GM23248 (cell line): ENCODE results near the gene VAPA. TPM values are rescaled to one million over a fixed set of nuclear protein-coding genes. Genes with fewer than 3 reads are reported as not detected.
A peak's percentile ranks its signal among the peaks of the same experiment; 100 is the strongest.

Source experiments
- DNase-seq: peaks from one replicate; pipeline ENCODE4 v3.0.0-alpha.2; 2015
- H2AFZ ChIP-seq: fragments of 200-600 bp; sonication (generic); 2 replicates; pipeline ENCODE4 v1.6.1; 2016; ENCODE audit warnings: antibody characterized with exemption
- H3F3A ChIP-seq: fragments of 200-600 bp; sonication (generic); 2 replicates; pipeline ENCODE4 v1.6.1; 2016; ENCODE audit warnings: mild to moderate bottlenecking, antibody characterized with exemption, mixed run types; ENCODE audit not compliant: insufficient read depth
- H3K27ac ChIP-seq: fragments of 200-600 bp; sonication (generic); 2 replicates; pipeline ENCODE4 v1.5.1; 2016; ENCODE audit warnings: mild to moderate bottlenecking
- H3K27me3 ChIP-seq: fragments of 200-600 bp; sonication (generic); replicated peaks from 2 replicates; pipeline ENCODE4 v1.6.1; 2016; ENCODE audit warnings: mild to moderate bottlenecking; ENCODE audit not compliant: insufficient read depth
- H3K36me3 ChIP-seq: fragments of 200-600 bp; sonication (generic); 2 replicates; pipeline ENCODE4 v1.6.1; 2016; ENCODE audit warnings: low read depth, mild to moderate bottlenecking
- H3K4me1 ChIP-seq: fragments of 200-600 bp; sonication (generic); 2 replicates; pipeline ENCODE4 v1.6.1; 2016; ENCODE audit warnings: mild to moderate bottlenecking; ENCODE audit not compliant: insufficient read depth
- H3K4me2 ChIP-seq: fragments of 200-600 bp; sonication (generic); one replicate; pipeline ENCODE4 v1.6.1; 2016; ENCODE audit warnings: mild to moderate bottlenecking; ENCODE audit not compliant: unreplicated experiment
- H3K4me3 ChIP-seq: fragments of 200-600 bp; sonication (generic); 2 replicates; pipeline ENCODE4 v1.5.1; 2016; ENCODE audit warnings: mild to moderate bottlenecking
- H3K79me2 ChIP-seq: fragments of 200-600 bp; sonication (generic); 2 replicates; pipeline ENCODE4 v1.6.1; 2016; ENCODE audit warnings: mild to moderate bottlenecking; ENCODE audit not compliant: insufficient read depth
- H3K9ac ChIP-seq: fragments of 200-600 bp; sonication (generic); 2 replicates; pipeline ENCODE4 v1.6.1; 2016; ENCODE audit warnings: mild to moderate bottlenecking
- H3K9me2 ChIP-seq: fragments of 200-600 bp; sonication (generic); 2 replicates; pipeline ENCODE4 v1.6.1; 2016; ENCODE audit warnings: mixed run types, mild to moderate bottlenecking, moderate library complexity; ENCODE audit not compliant: insufficient read depth
- H3K9me3 ChIP-seq: fragments of 200-600 bp; sonication (generic); one replicate; pipeline ENCODE4 v1.6.1; 2017; ENCODE audit warnings: low read depth
- H4K20me1 ChIP-seq: fragments of 200-600 bp; sonication (generic); 2 replicates; pipeline ENCODE4 v1.6.0; 2016; ENCODE audit not compliant: insufficient read depth
- EZH2 ChIP-seq: fragments of 200-600 bp; sonication (generic); IDR thresholded peaks from 2 replicates; pipeline ENCODE4 v1.6.1; 2018; ENCODE audit warnings: antibody characterized with exemption, mild to moderate bottlenecking; ENCODE audit not compliant: insufficient read depth, poor library complexity, severe bottlenecking
- EZH2phosphoT487 ChIP-seq: fragments of 200-600 bp; sonication (generic); IDR thresholded peaks from 2 replicates; pipeline ENCODE4 v1.6.1; 2018; ENCODE audit warnings: antibody characterized with exemption, moderate library complexity, mild to moderate bottlenecking, low read depth; ENCODE audit not compliant: insufficient read depth
- WGBS, 2 experiments: methylation state at CpG; one replicate each; pipeline ENCODE4 v1.1.6; 2015 to 2017; ENCODE audit warnings: low lambda C conversion rate in 2 of 2, low coverage in 1 of 2; ENCODE audit errors: missing lambda C conversion rate in 2 of 2; 5-methylcytosine and 5-hydroxymethylcytosine counted together
- in situ Hi-C: fragments of 300-500 bp; cut with MboI; formaldehyde crosslinking; loops from 2 replicates; pipeline ENCODE4 v1.15.0; 2020
- polyA plus RNA-seq: library from polyadenylated mRNA; unstranded; fragments of >200 nt; fragmentation: Nextera tagmentation; extraction: Ambion mirVana; gene quantifications from 2 replicates; pipeline ENCODE4 v1.2.1, GENCODE V29; 2016
- total RNA-seq: library from RNA; depleted of rRNA; stranded (reverse); fragments of >200 nt; shearing (Covaris generic); gene quantifications from 2 replicates; pipeline ENCODE4 v1.2.3, GENCODE V29; 2014

Gene VAPA
- total and polyA plus RNA-seq, 2 experiments from 2014 or later = 277 to 290 TPM

- no peak overlapping the region for H2AFZ ChIP-seq
- H3K4me2 ChIP-seq = no peak overlapping the region
- H3K79me2 ChIP-seq = peaks cover 100% of the 10 kb centered on the region
- TF ChIP-seq EZH2phosphoT487 = no peak
- TF ChIP-seq EZH2 = no peak
- no peak overlapping the region for H3K27ac ChIP-seq
- no peak overlapping the region for H3K4me3 ChIP-seq
- DNase-seq = no peak
- peaks cover 6% of the 10 kb centered on the region; the same call in 1 of the 2 replicates for H4K20me1 ChIP-seq
- H3K36me3 ChIP-seq = peaks cover 43% of the 10 kb centered on the region
- no peaks in the 10 kb centered on the region for H3K27me3 ChIP-seq
- H3K9me2 ChIP-seq = no peaks in the 10 kb centered on the region
- peaks cover 19% of the 10 kb centered on the region; the same call in 1 of the 2 replicates for H3K4me1 ChIP-seq
- WGBS, 2 experiments = 96 to 98% methylated on average over 5 of the region's 5 CpGs
- peaks cover 41% of the 10 kb centered on the region; the same call in 1 of the 2 replicates for H3F3A ChIP-seq
- in situ Hi-C loops = loop anchor here (25.0 kb wide), 1 partner anchor 263 kb away; no protein-coding TSS in a partner anchor
- H3K9me3 ChIP-seq = no peaks in the 10 kb centered on the region
- H3K9ac ChIP-seq = no peak overlapping the region
These were observed 36.0 kb downstream of the VAPA start for GRCh38 chr18:9949861-9950260.

- Histone ChIP-seq H4K20me1 (peaks cover 6% of the 10 kb centered on the region; the same call in 1 of the 2 replicates), H3K9ac (no peak overlapping the region), H3K79me2 (peaks cover 100% of the 10 kb centered on the region), H3K4me3 (no peak overlapping the region), H3K9me3 (no peaks in the 10 kb centered on the region), H3K9me2 (no peaks in the 10 kb centered on the region), H3K27ac (no peak overlapping the region), H3K36me3 (peaks cover 45% of the 10 kb centered on the region), H3K4me2 (no peak overlapping the region), H2AFZ (no peak overlapping the region), H3K27me3 (no peaks in the 10 kb centered on the region), H3K4me1 (peaks cover 19% of the 10 kb centered on the region; the same call in 1 of the 2 replicates), H3F3A (peaks cover 41% of the 10 kb centered on the region; the same call in 1 of the 2 replicates)
- TF ChIP-seq EZH2 = no peak
- no peak for TF ChIP-seq EZH2phosphoT487
- in situ Hi-C loops = no loop called here
- DNase-seq = peak; percentile 40
- 85 to 91% methylated on average over 3 of the region's 3 CpGs for WGBS, 2 experiments
These were observed 36.6 kb downstream of the VAPA start for GRCh38 chr18:9950289-9951016.

- H3K27ac ChIP-seq = no peak overlapping the region
- 69 to 72% methylated on average over 9 of the region's 9 CpGs for WGBS, 2 experiments
- DNase-seq = peak; percentile 78
These were observed 37.4 kb downstream of the VAPA start for GRCh38 chr18:9951022-9951859.

More at GRCh38 chr18:9951022-9951859, 37.4 kb downstream of the VAPA start:
- Histone ChIP-seq H4K20me1 (peaks cover 6% of the 10 kb centered on the region; the same call in 1 of the 2 replicates), H3K79me2 (peaks cover 98% of the 10 kb centered on the region), H3K4me1 (peaks cover 19% of the 10 kb centered on the region; the same call in 1 of the 2 replicates), H3K4me3 (no peak overlapping the region), H3K36me3 (peaks cover 53% of the 10 kb centered on the region), H3K27me3 (no peaks in the 10 kb centered on the region), H2AFZ (no peak overlapping the region), H3K4me2 (no peak overlapping the region), H3K9ac (no peak overlapping the region), H3K9me2 (no peaks in the 10 kb centered on the region), H3F3A (peaks cover 40% of the 10 kb centered on the region; the same call in 1 of the 2 replicates), H3K9me3 (no peaks in the 10 kb centered on the region)
- no peak for TF ChIP-seq EZH2
- TF ChIP-seq EZH2phosphoT487 = no peak
- in situ Hi-C loops = no loop called here
